Panc1 (cell line): ENCODE measurements around the gene MSRB3. TPM values are rescaled to one million over a fixed set of nuclear protein-coding genes. Genes with fewer than 3 reads are reported as not detected.

Source experiments
- ATAC-seq: fragments of 200-7000 bp; cut with Tn5 transposase; 2 replicates; pipeline ENCODE4 v1.9.1; 2020; ENCODE audit warnings: mild to moderate bottlenecking, moderate library complexity
- BruUV-seq: library from RNA; stranded (reverse); fragments of 400-500 nt; replicated peaks from 2 replicates; lab custom pipeline; 2021; lab: Mats Ljungman, UMichigan
- CTCF ChIA-PET: fragments of 300-600 bp; sonication (Branson Sonifier 250); formaldehyde crosslinking; loops from one replicate; lab custom pipeline; 2022; ENCODE audit warnings: antibody characterized with exemption; lab: Charles Lee
- POLR2A ChIA-PET: fragments of 300-600 bp; sonication (Branson Sonifier 250); formaldehyde crosslinking; loops from one replicate; lab custom pipeline; 2022; ENCODE audit warnings: antibody characterized with exemption; lab: Charles Lee
- DNase-seq: peaks from one replicate; pipeline ENCODE4 v3.0.0-alpha.2; 2010; ENCODE audit warnings: low read depth, low spot score
- H3K27ac ChIP-seq: 2 replicates; pipeline ENCODE4 v1.5.1; 2011; ENCODE audit warnings: mild to moderate bottlenecking, low read length, inconsistent platforms
- H3K27me3 ChIP-seq: fragments of 200-500 bp; sonication (Bioruptor generic); 2 replicates; pipeline ENCODE4 v1.6.0; 2014; ENCODE audit warnings: low read length, inconsistent platforms; ENCODE audit not compliant: control insufficient read depth, insufficient read depth
- H3K36me3 ChIP-seq: fragments of 200-500 bp; sonication (Bioruptor generic); 2 replicates; pipeline ENCODE4 v1.5.1; 2014; ENCODE audit warnings: inconsistent platforms, mild to moderate bottlenecking, low read length, moderate library complexity; ENCODE audit not compliant: control insufficient read depth, insufficient read depth
- H3K4me1 ChIP-seq: 2 replicates; pipeline ENCODE4 v1.5.1; 2011; ENCODE audit warnings: inconsistent platforms, mild to moderate bottlenecking, low read length, moderate library complexity; ENCODE audit not compliant: control insufficient read depth, insufficient read depth
- H3K4me3 ChIP-seq, 2 experiments: 2 replicates each; pipeline ENCODE4 v1.5.1; 2011 to 2012; ENCODE audit warnings: low read depth in 2 of 2, low read length in 2 of 2, mild to moderate bottlenecking in 2 of 2, inconsistent platforms in 1 of 2, moderate library complexity in 1 of 2
- H3K9me3 ChIP-seq: fragments of 200-500 bp; sonication (Bioruptor generic); 2 replicates; pipeline ENCODE4 v1.5.1; 2014; ENCODE audit warnings: low read depth, mild to moderate bottlenecking, inconsistent platforms, low read length, moderate library complexity; ENCODE audit not compliant: control insufficient read depth, insufficient read depth
- CTCF ChIP-seq: fragments of 450-650 bp; IDR thresholded peaks from 2 replicates; pipeline ENCODE4 v1.5.1; 2017; ENCODE audit warnings: mild to moderate bottlenecking
- POLR2AphosphoS5 ChIP-seq: IDR thresholded peaks from 2 replicates; pipeline ENCODE4 v1.6.1; 2012; ENCODE audit warnings: mild to moderate bottlenecking, low read depth, low read length, moderate library complexity
- SIN3A ChIP-seq: IDR thresholded peaks from 2 replicates; pipeline ENCODE4 v1.6.1; 2012; ENCODE audit warnings: low read depth, mild to moderate bottlenecking, low read length, moderate library complexity, borderline replicate concordance; ENCODE audit not compliant: insufficient read depth
- TCF7L2 ChIP-seq: IDR thresholded peaks from 2 replicates; pipeline ENCODE4 v1.6.1; 2011; ENCODE audit warnings: mild to moderate bottlenecking, low read depth, low read length, inconsistent platforms
- in situ Hi-C: cut with HindIII; loops from 2 replicates; pipeline ENCODE4 v1.10.0; 2016; ENCODE audit warnings: low sequenced_read_pairs, low pct_unique_long_range_greater_than_20kb
- intact Hi-C: fragments of 100-400 bp; cut with micrococcal nuclease; formaldehyde crosslinking; loops from one replicate; pipeline ENCODE4 v1.10.0; 2022; ENCODE audit not compliant: unreplicated experiment
- total RNA-seq: library from RNA; stranded (reverse); gene quantifications from one replicate; pipeline ENCODE4 v1.2.1, GENCODE V29; 2021; ENCODE audit not compliant: unreplicated experiment
- TF ChIP-seq, protein P1 (sequence below), 2 experiments: IDR thresholded peaks; 2 replicates each; pipeline ENCODE4 v1.6.1; 2011 to 2012; ENCODE audit warnings: low read depth in 2 of 2, control low read depth in 1 of 2, low read length in 1 of 2, mild to moderate bottlenecking in 1 of 2, moderate library complexity in 1 of 2; ENCODE audit not compliant: insufficient read depth in 1 of 2

The MSRB3 gene
- total RNA-seq, 1 experiment from 2014 or later = 89.7 TPM

GRCh38 chr12:65324056-65324455 lies 45.6 kb downstream of the MSRB3 start:
- POLR2A ChIA-PET = no interaction called here
- TF ChIP-seq CTCF (no peak), POLR2AphosphoS5 (no peak), TCF7L2 (no peak), SIN3A (no peak)
- TF ChIP-seq, protein P1, sequence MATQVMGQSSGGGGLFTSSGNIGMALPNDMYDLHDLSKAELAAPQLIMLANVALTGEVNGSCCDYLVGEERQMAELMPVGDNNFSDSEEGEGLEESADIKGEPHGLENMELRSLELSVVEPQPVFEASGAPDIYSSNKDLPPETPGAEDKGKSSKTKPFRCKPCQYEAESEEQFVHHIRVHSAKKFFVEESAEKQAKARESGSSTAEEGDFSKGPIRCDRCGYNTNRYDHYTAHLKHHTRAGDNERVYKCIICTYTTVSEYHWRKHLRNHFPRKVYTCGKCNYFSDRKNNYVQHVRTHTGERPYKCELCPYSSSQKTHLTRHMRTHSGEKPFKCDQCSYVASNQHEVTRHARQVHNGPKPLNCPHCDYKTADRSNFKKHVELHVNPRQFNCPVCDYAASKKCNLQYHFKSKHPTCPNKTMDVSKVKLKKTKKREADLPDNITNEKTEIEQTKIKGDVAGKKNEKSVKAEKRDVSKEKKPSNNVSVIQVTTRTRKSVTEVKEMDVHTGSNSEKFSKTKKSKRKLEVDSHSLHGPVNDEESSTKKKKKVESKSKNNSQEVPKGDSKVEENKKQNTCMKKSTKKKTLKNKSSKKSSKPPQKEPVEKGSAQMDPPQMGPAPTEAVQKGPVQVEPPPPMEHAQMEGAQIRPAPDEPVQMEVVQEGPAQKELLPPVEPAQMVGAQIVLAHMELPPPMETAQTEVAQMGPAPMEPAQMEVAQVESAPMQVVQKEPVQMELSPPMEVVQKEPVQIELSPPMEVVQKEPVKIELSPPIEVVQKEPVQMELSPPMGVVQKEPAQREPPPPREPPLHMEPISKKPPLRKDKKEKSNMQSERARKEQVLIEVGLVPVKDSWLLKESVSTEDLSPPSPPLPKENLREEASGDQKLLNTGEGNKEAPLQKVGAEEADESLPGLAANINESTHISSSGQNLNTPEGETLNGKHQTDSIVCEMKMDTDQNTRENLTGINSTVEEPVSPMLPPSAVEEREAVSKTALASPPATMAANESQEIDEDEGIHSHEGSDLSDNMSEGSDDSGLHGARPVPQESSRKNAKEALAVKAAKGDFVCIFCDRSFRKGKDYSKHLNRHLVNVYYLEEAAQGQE (IDR thresholded peaks at IDR 0.05; ENCODE audit: insufficient read depth in 1 of 2, low read depth in 2 of 2, low read length in 1 of 2) = no peak
- CTCF ChIA-PET = no interaction called here
- Histone ChIP-seq H3K27me3 (no peaks in the 10 kb centered on the region), H3K27ac (no peak overlapping the region; the same call in 1 of the 2 replicates), H3K4me3 (no peak overlapping the region), H3K4me1 (peaks cover 3% of the 10 kb centered on the region; the same call in 1 of the 2 replicates), H3K36me3 (peaks cover 5% of the 10 kb centered on the region; the same call in 1 of the 2 replicates), H3K9me3 (no peaks in the 10 kb centered on the region)
- BruUV-seq = no TSS peak
- intact Hi-C loops = no loop called here
- ATAC-seq = no peak
- in situ Hi-C loops = no loop called here
- no peak for DNase-seq

DNA sequence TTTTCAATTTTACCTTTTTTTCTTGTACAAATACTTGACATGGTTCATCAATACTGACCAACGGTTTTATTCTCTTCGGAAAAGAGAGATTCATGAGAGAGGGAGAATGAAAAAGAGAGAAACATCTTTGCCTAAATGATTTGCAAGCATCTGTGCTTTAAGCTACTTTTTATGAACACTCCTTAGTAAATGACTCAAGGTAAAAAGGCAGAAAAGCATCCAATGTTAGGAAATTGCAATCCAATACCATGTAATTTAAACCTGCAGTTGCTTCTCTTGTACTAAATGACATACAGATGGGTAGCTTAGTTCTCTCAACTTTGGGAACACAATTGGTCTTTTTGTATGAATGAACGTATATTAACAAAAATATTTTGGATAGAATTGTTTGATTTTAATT lies 46.1 kb downstream of the MSRB3 start:
- ChIA-PET CTCF (no interaction called here), POLR2A (no interaction called here)
- intact Hi-C loops (no loop called here), in situ Hi-C loops (no loop called here)
- H3K36me3 ChIP-seq = peaks cover 6% of the 10 kb centered on the region; the same call in 1 of the 2 replicates
- TF ChIP-seq CTCF = no peak
- TF ChIP-seq TCF7L2 = no peak
- TF ChIP-seq, protein P1 (IDR thresholded peaks at IDR 0.05; ENCODE audit: insufficient read depth in 1 of 2, low read depth in 2 of 2, low read length in 1 of 2) = no peak
- no peak for TF ChIP-seq POLR2AphosphoS5
- no peak for TF ChIP-seq SIN3A
- no TSS peak for BruUV-seq
- H3K4me3 ChIP-seq = no peak overlapping the region
- no peaks in the 10 kb centered on the region for H3K9me3 ChIP-seq
- no peak overlapping the region; the same call in 1 of the 2 replicates for H3K27ac ChIP-seq
- DNase-seq (no peak), ATAC-seq (no peak)
- no peaks in the 10 kb centered on the region for H3K27me3 ChIP-seq
- H3K4me1 ChIP-seq = peaks cover 3% of the 10 kb centered on the region; the same call in 1 of the 2 replicates
